Peyer's patch (tissue), 4 donors: ENCODE results near the gene GJB2. TPM values are rescaled to one million over a fixed set of nuclear protein-coding genes. Genes with fewer than 3 reads are reported as not detected.

ENCODE experiments used
- DNase-seq, 3 donors: peaks; one replicate each; pipeline ENCODE4 v3.0.0-alpha.2; 2017 to 2019
- H3K27ac ChIP-seq, 4 donors: fragments of 200-600 bp; sonication (generic); one replicate each; pipeline ENCODE4 v1.5.1; 2016 to 2019
- H3K27me3 ChIP-seq, 2 donors: fragments of 200-600 bp; sonication (generic); one replicate each; pipeline ENCODE4 v1.5.1; 2019
- H3K36me3 ChIP-seq, 3 donors: fragments of 200-600 bp; sonication (generic); one replicate each; pipeline ENCODE4 v1.5.1; 2016 to 2019
- H3K4me1 ChIP-seq, 4 donors: fragments of 200-600 bp; sonication (generic); one replicate each; pipeline ENCODE4 v1.5.1; 2016 to 2019
- H3K4me3 ChIP-seq, 4 donors: fragments of 200-600 bp; sonication (generic); 1 replicate in 3 of 4; 2 replicates in 1 of 4; pipeline ENCODE4 v1.5.1; 2016 to 2019; ENCODE audit warnings: mild to moderate bottlenecking in 1 of 4
- H3K9me3 ChIP-seq, 4 donors: fragments of 200-600 bp; sonication (generic); one replicate each; pipeline ENCODE4 v1.5.1; 2016 to 2019; ENCODE audit warnings: mild to moderate bottlenecking in 1 of 4
- CTCF ChIP-seq, 6 experiments: fragments of 450-650 bp in 4 of 6; fragments of 200-600 bp in 2 of 6; sonication (generic) in 1 of 6; IDR thresholded peaks; one replicate each; pipeline ENCODE4 v1.5.1; 2017 to 2019; ENCODE audit warnings: antibody characterized with exemption in 6 of 6, mild to moderate bottlenecking in 3 of 6, moderate library complexity in 1 of 6
- POLR2A ChIP-seq, 2 donors: fragments of 450-650 bp; IDR thresholded peaks; one replicate each; pipeline ENCODE4 v1.5.1; 2017; ENCODE audit warnings: antibody characterized with exemption in 2 of 2, mild to moderate bottlenecking in 2 of 2, moderate library complexity in 2 of 2
- total RNA-seq, 4 donors: library from RNA; depleted of rRNA; stranded (reverse); fragments of >200 nt; gene quantifications; one replicate each; pipeline ENCODE4 v1.1.0, GENCODE V29; 2016

GJB2 gene
- total RNA-seq, 4 donors from 2014 or later = 3.3 to 25.7 (median 14.1) TPM

- Histone ChIP-seq H3K4me3 (peak overlapping the region in 2 of 4 donors; percentile 34 to 55), H3K27me3 (peaks cover 0 to 27% of the 10 kb centered on the region in 2 donors), H3K9me3 (no peaks in the 10 kb centered on the region), H3K4me1 (peaks cover 0 to 21% (median 7%) of the 10 kb centered on the region in 4 donors), H3K36me3 (no peaks in the 10 kb centered on the region), H3K27ac (peak overlapping the region in 1 of 4 donors; percentile 49)
- DNase-seq = no peak
- TF ChIP-seq CTCF (IDR thresholded peaks at IDR 0.05) (no peak), POLR2A (IDR thresholded peaks at IDR 0.05) (no peak)
Measured at GRCh38 chr13:20161951-20162300, 30.8 kb downstream of the GJB2 start.

GRCh38 chr13:20161275-20161950, 31.3 kb downstream of the GJB2 start:
- Histone ChIP-seq H3K9me3 (no peaks in the 10 kb centered on the region), H3K27ac (peak overlapping the region in 1 of 4 donors; percentile 49), H3K36me3 (no peaks in the 10 kb centered on the region), H3K4me3 (peak overlapping the region; percentile 34 to 55 (median 46)), H3K27me3 (peaks cover 0 to 27% of the 10 kb centered on the region in 2 donors), H3K4me1 (peaks cover 0 to 21% (median 7%) of the 10 kb centered on the region in 4 donors)
- peak in 2 of 3 donors; percentile 68 to 81 for DNase-seq
- no peak for TF ChIP-seq CTCF (IDR thresholded peaks at IDR 0.05)

- peak within 1 kb of the TSS; percentile 34 to 55 (median 46) for H3K4me3 ChIP-seq
- H3K27ac ChIP-seq = peak within 1 kb of the TSS in 1 of 4 donors; percentile 49
- peaks cover 0 to 21% (median 7%) of the 10 kb centered on the region in 4 donors for H3K4me1 ChIP-seq
- peak in 2 of 3 donors; percentile 63 to 76 for DNase-seq
- TF ChIP-seq POLR2A (IDR thresholded peaks at IDR 0.05) (no peak), CTCF (IDR thresholded peaks at IDR 0.05) (no peak)
- no peaks in the 10 kb centered on the region for H3K36me3 ChIP-seq
- peaks cover 0 to 27% of the 10 kb centered on the region in 2 donors for H3K27me3 ChIP-seq
- H3K9me3 ChIP-seq = no peaks in the 10 kb centered on the region
Measured at GRCh38 chr13:20160306-20161274, 32.1 kb downstream of the GJB2 start, which contains the start of gene GJA3. GJA3 (minus strand) TSS chr13:20161052; CDS start chr13:20143288, 17,764 bp downstream.

GRCh38 chr13:20159646-20160305, 33.0 kb downstream of the GJB2 start:
- Histone ChIP-seq H3K4me1 (peaks cover 0 to 21% (median 7%) of the 10 kb centered on the region in 4 donors), H3K36me3 (no peaks in the 10 kb centered on the region), H3K27me3 (peaks cover 0 to 27% of the 10 kb centered on the region in 2 donors), H3K27ac (no peak overlapping the region), H3K9me3 (no peaks in the 10 kb centered on the region), H3K4me3 (no peak overlapping the region)
- TF ChIP-seq CTCF (IDR thresholded peaks at IDR 0.05) (no peak), POLR2A (IDR thresholded peaks at IDR 0.05) (no peak)
- no peak for DNase-seq

- H3K27me3 ChIP-seq = peaks cover 0 to 27% of the 10 kb centered on the region in 2 donors
Measured at GRCh38 chr13:20157151-20157796, 35.5 kb downstream of the GJB2 start.

More at GRCh38 chr13:20157151-20157796, 35.5 kb downstream of the GJB2 start:
- Histone ChIP-seq H3K9me3 (no peaks in the 10 kb centered on the region), H3K4me3 (no peak overlapping the region), H3K27ac (no peak overlapping the region), H3K4me1 (peaks cover 0 to 21% (median 7%) of the 10 kb centered on the region in 4 donors), H3K36me3 (no peaks in the 10 kb centered on the region)
- DNase-seq = no peak
- no peak for TF ChIP-seq CTCF (IDR thresholded peaks at IDR 0.05)
- no peak for TF ChIP-seq POLR2A (IDR thresholded peaks at IDR 0.05)
